Stimulated activated CD4-positive, alpha-beta T cell treated with anti-CD3 and anti-CD28 coated beads, TNF-alpha, amount 100 ng/mL, for 1 hour (primary cell): ENCODE results near the gene AFF2.

Experiments used
- DNase-seq, 3 donors: peaks; one replicate each; pipeline ENCODE4 v3.0.0-alpha.2; 2020; ENCODE audit warnings: low read depth in 3 of 3, low spot score in 1 of 3

AFF2 gene

DNA sequence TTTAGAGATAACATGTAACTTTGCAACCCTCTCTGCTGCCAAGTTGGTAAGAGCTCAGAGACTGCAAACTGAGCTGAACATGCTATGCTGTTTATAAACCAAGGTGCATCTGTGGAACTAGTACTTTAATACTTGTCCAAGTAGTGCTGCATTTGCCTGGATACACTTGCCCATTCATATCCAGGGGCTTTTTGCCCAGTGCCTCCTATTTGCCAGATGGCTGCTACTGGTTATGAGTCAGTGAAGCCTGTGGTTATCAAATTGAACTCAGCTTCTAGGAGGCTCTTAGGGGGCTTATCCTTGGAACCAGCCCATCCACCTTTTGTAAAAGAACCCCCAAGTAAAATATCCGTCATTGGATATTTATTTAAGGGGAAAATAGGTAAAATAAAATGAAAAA, 79.6 kb downstream of the AFF2 start:
- no peak for DNase-seq

DNA sequence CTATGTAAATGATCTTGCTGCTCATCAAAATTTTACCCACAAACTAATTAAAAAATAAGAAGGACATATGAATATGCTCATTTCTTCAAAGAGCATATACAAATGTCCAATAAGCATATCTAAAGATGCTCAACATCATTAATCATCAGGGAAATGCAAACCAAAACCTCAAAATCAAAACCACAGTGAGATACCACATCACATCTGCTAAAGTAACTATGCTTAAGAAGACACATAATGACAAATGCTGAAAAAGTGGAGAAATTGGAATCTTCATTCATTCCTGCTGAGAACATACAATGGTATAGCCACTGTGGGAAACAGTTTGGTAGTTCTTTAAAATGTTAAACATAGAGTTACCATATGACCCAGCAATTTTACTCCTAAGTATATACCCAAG, 81.9 kb downstream of the AFF2 start:
- no peak for DNase-seq

DNA sequence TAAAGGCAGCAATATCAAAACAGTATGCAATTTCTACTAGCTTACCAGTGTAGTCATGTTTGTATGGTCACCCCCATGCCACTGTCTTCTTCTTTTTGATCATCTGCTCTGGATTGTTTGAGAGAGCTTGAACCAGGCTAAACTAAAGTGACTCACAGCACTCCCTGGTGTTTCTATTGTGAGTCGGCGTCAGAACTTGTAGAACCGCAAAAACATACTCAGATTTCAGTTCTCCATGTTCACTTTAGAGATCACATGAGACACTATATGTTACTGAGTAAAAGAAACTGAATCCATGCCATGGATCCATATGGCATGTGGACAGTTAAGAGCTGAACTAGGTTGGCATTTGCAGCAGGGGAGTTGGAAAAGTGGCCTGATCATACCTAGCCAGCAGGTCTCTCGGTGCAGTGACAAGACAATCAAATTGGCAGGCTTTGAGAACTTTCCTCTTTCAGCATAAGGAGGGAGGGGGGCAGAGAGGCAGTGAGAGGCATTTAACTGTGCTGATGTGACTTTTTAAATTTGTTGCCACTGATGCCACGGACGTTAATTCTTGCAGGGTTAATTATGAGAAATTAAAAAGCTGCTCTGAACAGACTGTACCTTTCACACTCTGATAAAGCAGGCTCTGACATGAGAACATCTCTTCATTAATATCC, 88.4 kb downstream of the AFF2 start:
- DNase-seq, result no peak

DNA sequence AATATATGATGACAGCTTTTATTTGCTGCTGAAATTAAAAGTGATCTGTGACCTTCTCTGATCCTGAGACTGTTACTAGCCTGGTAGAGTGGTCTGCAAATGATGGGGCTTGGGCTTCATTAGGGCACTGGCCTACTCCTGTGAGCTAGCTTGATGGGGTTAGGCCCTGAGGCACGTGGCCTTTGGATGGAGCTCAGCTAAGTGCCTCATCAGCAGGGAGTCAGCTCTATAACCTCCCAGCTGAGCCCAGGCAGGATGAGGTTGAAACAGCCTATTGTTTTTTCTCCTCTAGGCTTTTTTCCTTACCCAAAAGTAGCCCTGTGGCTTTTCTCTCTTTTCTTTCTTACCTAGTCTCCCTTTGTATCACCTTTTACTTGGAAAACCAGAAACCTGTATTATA, 92.2 kb downstream of the AFF2 start:
- no peak for DNase-seq

DNA sequence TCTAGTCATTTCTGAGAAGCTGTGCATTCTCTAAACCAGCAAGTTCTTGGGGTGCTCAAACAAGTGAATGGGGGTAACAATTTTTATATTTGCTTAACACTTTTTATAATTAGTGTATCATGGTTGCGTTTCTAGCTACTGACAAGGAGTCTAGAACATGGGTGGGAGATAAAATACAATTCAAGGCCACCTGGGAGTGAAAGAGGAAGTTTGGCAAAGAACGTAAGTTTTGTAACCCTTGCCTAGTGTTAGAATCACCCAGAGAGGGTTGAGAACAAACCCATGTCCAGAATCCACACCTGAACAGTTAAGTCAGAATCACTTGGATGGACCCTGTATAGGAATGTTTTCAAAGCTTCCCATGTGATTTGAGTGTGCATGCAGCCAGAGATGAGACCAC, 92.7 kb downstream of the AFF2 start:
- DNase-seq, result no peak

DNA sequence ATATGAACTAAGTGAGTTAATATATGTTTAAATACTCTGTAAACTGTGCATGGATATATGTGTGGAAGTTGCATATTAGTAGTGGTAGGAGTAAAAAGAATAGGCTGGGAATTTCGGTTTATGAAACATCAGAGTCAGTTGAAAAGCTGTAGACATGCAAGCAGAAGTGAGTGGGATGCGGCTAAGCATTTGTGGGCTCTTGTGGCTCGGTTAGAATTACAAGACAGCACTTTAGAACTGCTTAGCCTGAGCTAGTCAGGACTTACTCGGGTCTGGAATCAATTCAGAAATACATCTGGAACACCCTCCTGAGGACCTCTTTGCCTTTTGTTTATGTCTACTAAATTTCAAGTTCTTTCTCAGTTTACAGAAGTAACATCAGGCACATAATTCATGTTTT, 93.6 kb downstream of the AFF2 start:
- no peak for DNase-seq

DNA sequence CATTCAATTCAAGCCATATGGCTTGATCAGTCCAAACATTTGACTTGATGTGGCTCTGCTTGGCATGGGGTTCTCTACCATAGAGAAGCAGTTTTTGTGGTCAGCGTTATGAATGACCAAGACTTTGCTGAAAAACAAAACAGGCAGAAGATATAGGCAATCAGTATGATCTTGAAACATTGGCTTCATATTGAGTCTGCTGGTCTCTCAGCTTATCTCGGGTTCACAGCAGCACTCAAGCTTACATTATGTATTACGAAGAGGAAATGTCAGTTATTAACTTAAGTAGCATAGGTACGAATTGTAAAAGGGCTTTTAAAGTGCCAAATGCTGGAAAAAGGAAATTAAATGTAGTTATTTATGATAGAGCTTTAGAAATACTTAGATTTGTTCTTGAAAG, 99.0 kb downstream of the AFF2 start:
- DNase-seq, result no peak

DNA sequence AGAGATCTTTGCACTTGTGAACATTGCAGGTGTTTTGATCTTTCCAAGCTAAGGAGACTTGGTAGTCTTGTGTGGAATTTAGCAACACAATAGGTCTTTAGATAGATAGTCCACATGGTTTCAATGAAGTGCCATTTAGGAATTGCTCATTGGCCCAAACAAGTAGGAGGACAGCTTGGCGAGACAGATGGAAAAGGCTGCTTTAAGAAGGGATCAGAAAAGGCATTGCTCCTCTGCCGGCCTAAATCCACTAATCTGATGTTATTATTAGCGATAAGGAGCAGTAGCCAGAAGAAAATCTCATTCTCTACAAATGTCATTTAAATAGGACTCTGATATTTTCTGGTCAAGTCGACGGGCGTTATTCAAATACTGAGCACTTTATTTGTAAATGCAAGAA, 99.7 kb downstream of the AFF2 start:
- DNase-seq, result no peak

DNA sequence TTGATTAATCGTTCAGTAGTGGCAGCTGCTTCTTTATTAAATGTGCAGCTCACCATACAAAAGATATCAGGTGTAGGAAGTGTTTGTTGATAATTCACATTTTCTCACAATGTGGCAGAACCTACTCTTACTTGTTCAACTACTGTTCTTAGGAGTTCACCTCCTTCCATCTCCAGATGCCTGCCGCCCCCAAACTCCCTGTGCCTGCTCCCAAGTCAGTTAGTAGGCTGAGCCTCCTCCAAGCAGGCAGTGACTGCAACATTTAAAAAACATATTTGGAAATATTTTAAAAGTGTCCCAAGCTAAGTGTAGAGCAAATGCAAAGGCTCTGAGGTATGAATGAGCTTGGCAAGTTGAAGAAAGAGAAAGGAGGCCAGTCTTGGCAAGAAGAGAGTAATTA, 100.2 kb downstream of the AFF2 start:
- DNase-seq, result no peak

DNA sequence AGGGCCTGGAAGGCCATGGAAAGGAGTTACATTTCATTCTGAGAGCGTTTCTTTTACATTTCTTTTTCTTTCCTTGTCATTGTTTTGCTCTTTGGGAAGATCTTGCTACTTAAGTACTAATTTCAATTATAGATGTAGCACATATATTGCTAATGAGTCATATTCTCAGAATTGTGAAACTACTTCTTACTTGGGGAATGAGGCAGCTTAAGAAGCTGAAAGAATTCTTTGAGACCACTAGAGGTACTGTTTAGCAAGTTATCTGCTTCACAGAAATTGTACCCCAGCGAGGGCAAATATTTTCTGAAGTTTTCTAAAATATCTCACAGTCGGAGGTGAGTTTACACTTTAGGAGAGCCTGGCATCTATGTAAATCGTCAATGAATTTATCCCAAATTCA, 100.6 kb downstream of the AFF2 start:
- DNase-seq, result no peak

DNA sequence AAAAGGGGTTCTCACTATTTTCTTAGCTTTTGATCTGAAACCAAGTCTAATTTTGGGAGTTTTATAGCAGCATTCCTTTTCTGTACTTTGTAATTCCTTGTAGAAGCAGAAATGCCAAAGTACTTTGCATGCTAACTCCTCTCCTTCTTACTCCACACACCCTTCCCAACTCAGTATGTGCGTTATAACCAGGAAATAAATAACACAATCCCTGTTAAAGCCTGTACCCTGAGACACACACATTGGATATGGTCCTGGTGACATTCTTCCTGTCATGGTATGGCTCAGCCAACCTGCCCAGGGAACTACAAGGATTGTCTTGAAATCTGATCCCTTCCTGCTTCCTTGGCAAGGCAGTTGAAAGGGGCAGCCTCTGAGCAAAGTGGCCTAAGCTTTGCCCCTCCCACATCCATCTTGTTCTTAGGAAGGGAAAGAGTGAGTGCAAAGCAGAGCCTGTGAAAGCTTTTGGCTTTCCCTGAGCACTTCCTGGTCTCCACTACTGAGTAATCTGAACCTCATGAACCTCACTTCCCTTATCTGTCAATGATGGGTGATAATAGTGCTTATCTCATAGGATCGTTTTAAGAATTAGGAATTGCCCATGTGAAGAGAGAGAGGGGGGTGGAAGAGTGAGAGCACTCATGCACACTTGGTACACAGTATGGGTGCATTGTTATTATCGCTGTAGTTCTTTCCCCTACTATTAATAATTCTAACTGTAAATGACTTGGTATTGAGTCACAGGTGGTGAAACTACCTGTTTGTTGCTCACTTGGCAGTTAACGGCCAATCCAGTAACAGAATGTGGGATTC, 109.3 kb downstream of the AFF2 start:
- DNase-seq, result no peak

DNA sequence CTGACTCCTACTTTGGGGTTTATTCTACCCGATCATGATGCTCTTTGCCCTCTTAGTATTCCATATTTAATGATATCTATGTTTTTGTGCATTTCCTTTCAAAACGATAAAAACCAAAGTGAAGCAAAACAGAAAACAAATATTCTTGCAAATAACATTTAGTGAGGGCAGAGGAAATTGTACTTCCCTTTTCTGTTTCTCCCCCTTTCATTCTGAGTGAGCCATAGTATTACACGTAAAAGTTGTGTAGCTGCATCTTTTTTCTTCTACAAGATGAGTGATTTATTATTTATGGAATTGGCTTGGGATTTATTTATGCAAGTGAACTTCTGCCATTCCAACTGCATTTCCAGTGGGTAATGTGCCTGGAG, 109.9 kb downstream of the AFF2 start:
- DNase-seq, result no peak

DNA sequence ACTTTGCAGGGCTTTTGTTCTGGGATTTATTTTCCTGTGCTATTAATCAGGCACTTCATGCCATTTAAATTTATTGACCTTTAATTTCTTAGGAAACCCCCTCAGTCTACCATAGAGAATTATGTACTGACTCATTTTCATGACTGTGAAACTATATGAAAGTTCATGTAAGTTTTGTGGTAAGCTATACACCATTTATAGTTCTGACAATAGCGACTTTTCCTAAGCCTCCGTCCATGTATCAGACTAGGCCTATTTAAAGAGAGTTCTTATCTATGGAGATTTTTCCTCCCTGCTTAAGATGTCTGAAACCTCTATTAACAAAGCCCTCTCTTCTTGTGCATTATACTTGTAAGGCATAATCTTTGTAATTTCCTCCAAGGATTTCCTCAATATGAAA, 111.6 kb downstream of the AFF2 start:
- no peak for DNase-seq

DNA sequence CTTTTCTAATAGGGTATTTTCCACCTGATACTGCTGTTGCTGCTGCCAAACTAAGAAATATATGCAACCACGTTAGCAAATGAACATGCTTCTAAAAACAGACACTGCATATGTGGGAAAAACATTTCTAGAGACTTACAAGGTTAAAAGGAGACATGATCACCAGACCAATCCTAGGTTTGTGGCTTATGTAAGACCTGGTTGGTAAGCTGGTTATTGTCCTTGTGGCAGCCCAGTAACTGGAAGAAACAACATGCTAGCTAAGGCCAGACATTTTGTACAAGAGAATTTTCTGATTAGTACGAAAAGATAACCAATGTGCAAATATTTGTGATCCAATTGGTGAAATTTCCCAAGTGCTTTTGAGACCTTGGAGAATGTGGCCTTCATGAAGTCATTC, 112.0 kb downstream of the AFF2 start:
- DNase-seq, result no peak

DNA sequence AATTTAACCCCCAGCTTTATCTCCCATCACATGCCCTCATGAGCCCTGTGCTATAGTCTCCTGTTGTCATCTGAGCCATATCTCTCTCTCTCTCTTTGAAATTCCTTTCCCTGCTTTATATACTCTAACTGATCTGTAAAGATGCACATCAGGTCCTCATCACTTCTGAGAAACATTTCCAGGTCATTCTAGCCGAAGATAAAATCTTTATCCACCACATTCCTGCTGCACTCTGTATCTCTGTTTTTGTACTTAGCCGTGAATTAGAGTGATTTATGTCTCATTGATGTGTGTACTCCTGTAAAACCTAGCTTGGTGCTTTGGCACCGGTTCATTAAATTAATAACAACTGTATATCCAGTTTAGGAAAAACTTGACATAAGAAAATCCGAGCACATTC, 113.2 kb downstream of the AFF2 start:
- DNase-seq, result no peak

DNA sequence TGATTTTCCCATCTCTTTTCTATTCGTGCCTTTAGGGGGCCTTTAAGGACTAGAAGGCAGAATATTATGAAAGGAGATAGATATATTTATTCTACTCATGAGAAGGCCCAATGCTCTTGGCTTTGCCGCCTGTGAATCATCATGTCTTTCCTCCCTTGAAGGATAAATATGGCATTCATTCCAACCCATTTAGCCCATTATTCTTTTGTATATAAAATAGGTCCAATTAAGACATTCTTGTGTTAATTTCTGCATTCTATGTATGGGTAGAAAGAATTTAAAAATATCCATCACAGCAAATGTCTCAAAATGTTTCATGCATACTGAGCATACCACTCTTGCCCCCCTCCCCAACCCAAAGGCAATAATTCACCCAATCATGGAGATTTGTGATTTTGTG, 115.1 kb downstream of the AFF2 start:
- DNase-seq, result no peak

DNA sequence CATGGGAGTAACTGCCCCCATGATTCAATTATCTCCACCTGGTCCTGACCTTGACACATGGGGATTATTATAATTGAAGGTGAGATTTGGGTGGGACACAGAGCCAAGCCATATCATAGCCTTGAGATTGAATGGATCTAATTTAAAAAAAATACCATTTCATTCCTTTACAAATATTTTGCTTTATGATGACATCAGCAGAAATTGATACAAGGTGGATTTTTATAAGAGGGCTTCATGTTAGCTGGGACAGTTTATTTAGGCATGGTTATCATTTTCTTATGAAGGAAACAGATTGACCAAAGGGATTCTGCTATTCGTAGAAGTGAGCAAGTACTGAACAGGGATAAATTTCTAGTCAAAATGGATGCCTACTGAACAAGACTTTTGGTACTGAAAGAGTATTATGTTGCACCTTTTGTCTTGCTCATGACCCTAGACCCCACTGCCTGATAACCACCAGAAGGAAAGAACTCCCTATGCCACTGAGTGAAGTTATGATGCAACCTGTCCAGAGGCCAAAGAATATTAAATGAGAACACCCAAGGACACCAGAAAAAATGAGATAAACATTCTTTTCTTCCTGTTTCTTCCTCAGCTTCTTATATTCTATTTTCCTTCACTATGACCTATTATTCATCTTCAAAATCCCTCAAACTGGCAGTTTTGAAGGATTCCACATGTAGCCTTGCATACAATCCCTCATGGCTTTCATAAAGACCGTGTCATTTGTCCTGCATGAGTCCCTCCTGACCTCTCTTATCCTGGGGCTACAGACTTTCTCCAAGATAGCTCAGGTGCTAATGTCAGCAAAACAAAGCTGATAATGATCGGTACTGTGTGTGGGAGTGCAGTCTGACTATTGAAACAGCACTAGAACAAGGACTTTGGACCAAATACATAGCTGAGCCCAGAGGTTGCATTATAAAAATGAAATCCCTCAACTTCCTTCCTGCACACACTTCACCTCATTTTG, 118.3 kb downstream of the AFF2 start:
- no peak for DNase-seq

DNA sequence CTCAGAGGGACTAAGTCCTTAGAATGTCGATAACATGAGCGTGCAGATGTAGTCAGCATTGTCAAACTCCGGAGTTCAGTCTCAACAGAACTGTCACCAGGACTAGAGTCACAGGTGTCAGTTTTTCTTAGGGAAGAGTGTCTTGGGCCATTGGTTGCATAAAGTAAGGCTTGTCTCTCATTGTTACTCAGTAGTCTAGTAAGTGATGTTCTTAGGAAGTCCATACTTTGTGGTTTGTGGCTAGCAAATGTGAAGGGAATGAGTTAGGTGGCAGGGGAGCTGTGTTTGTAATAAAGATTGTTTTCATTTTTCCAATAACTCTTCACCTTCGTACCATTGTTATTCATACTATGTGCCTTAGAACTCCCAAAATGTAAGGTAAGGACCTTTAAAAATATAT, 119.6 kb downstream of the AFF2 start:
- DNase-seq, result no peak

DNA sequence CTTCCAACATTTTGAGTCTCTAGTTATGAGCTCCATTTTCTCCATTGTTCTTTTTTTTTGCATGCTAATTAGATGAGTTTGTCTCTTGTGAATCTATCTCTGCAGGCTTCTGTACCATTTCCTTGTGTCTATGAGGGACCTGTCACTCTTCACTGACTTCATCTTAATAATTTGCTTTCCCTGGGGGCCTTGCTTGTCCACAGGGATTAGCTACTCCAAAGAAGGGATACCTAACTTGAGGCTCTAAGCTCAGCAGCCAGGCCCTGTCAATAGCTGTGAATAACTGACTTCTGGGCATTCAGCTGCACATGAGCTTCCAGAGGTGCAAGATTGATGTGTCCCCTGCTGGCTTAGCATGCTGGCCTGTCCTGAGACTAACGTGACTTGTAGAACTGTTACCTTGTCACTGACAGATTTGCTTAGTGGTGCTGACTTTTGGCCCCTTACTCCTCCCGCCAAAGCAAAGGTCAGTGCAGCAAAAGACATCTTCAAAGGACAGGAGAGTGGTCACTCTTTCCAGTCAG, 124.6 kb downstream of the AFF2 start:
- no peak for DNase-seq

DNA sequence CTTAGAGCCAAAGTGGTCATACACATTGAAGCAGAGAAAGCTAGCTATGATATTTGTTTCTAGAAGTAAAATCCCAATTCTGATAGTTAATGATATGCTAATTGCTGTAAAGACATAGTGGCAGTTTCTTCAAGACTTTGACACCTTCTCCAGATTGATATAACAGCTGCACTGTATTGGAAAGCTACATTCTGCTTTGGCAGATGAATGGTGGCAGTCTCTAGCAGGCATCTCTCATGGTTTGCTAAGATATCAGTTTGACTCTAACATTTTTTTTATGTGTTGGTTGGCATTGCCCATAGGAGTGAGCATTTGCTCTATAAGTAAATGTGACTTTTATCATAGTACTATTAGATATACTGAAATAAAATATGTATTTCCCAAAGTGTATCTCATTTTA, 128.2 kb downstream of the AFF2 start:
- no peak for DNase-seq

DNA sequence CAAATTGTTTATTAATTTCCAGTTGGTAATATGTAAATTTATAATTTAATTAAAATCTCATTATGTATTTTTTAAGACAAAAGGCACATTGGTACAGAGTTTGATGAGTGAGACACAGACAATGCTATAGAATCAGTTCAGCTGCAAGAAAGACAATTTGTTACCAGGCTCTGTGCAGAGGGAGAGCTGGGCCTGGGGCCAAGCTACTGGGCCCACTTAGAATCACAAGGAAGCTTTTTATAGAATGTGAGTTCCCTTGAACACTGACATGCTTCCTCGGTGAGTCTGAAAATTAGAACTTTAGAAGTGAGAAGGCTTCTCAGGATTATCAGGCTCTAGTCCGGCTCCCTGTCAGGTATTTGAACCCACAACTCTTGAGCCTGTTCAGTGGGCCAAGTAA, 129.0 kb downstream of the AFF2 start:
- DNase-seq, result no peak

DNA sequence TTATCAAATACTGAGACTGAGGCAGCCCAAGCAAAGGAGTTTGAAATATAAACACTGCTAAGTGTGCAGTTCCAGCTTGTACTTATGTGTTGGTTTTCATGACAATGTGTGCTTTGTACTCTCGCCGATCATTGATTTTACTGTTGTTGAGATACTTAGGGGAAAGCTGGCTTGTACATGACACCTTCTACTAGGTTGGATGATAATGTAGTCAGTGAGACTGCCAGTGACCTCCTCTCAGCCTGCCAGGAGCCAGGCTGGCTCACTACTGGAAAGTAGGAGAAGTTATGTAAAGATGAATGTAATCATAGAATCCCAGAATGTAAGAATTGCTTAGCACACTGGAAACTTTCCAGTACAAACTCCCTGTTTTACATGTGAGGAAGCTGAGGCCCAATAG, 132.0 kb downstream of the AFF2 start:
- DNase-seq, result no peak
